Activated B cell treated with CpG ODN at 0.5 μM for 24 hours (primary cell): ENCODE results near the gene SMU1. TPM values are rescaled to one million over a fixed set of nuclear protein-coding genes. Genes with fewer than 3 reads are reported as not detected.

Source experiments
- ATAC-seq: fragments of 200-7000 bp; cut with Tn5 transposase; one replicate; pipeline ENCODE4 v1.10.0; 2021; ENCODE audit warnings: low read depth, mild to moderate bottlenecking, moderate library complexity
- CTCF ChIA-PET: fragments of 350-600 bp; sonication (Branson Sonifier 250); formaldehyde crosslinking; loops from one replicate; lab custom pipeline; 2021; ENCODE audit warnings: antibody characterized with exemption; lab: Charles Lee
- POLR2A ChIA-PET: fragments of 350-600 bp; sonication (Branson Sonifier 250); formaldehyde crosslinking; loops from one replicate; lab custom pipeline; 2021; ENCODE audit warnings: antibody characterized with exemption; lab: Charles Lee
- DNase-seq: peaks from one replicate; pipeline ENCODE4 v3.0.0; 2022
- H3K27ac Mint-ChIP-seq: one replicate; pipeline ENCODE4 v1.8.0; 2020; ENCODE audit warnings: mixed read lengths
- H3K27me3 Mint-ChIP-seq: one replicate; pipeline ENCODE4 v1.8.0; 2021; ENCODE audit warnings: mixed read lengths
- H3K36me3 Mint-ChIP-seq: one replicate; pipeline ENCODE4 v1.8.0; 2021; ENCODE audit warnings: low read depth, mixed read lengths
- H3K4me1 Mint-ChIP-seq: one replicate; pipeline ENCODE4 v1.8.0; 2021; ENCODE audit warnings: mixed read lengths
- H3K4me3 Mint-ChIP-seq: one replicate; pipeline ENCODE4 v1.8.0; 2020; ENCODE audit warnings: mild to moderate bottlenecking, mixed read lengths
- H3K9me3 Mint-ChIP-seq: one replicate; pipeline ENCODE4 v1.8.0; 2020; ENCODE audit warnings: mixed read lengths
- intact Hi-C: fragments of 100-400 bp; cut with micrococcal nuclease; formaldehyde crosslinking; loops from one replicate; pipeline ENCODE4 v1.15.1; 2024
- total RNA-seq: library from RNA; stranded (reverse); gene quantifications from 2 replicates; pipeline ENCODE4 v1.2.3, GENCODE V29; 2022
- TF ChIP-seq, protein P1 (sequence below): fragments of 200-600 bp; IDR thresholded peaks from one replicate; pipeline ENCODE4 v1.8.0; 2022; ENCODE audit warnings: antibody characterized with exemption, mild to moderate bottlenecking

Gene SMU1
- total RNA-seq, 1 donor from 2014 or later, result 28.1 TPM

GRCh38 chr9:33106827-33107621 lies 30.6 kb upstream of the SMU1 start:
- Mint-ChIP-seq H3K4me3 (no peak overlapping the region), H3K27me3 (no peaks in the 10 kb centered on the region), H3K27ac (peak overlapping the region; percentile 59), H3K9me3 (no peaks in the 10 kb centered on the region), H3K4me1 (peaks cover 46% of the 10 kb centered on the region), H3K36me3 (peaks cover 29% of the 10 kb centered on the region)
- DNase-seq (no peak), ATAC-seq (peak; percentile 27)
- CTCF ChIA-PET, result interaction anchor here (1.0 kb wide), 1 partner anchor 25 kb away, joined by 3 read pairs; no protein-coding TSS in a partner anchor
- POLR2A ChIA-PET, result interaction anchor here (1.0 kb wide), 2 partner anchors 19 to 23 kb away, joined by 3 read pairs; no protein-coding TSS in a partner anchor
- TF ChIP-seq, protein P1, sequence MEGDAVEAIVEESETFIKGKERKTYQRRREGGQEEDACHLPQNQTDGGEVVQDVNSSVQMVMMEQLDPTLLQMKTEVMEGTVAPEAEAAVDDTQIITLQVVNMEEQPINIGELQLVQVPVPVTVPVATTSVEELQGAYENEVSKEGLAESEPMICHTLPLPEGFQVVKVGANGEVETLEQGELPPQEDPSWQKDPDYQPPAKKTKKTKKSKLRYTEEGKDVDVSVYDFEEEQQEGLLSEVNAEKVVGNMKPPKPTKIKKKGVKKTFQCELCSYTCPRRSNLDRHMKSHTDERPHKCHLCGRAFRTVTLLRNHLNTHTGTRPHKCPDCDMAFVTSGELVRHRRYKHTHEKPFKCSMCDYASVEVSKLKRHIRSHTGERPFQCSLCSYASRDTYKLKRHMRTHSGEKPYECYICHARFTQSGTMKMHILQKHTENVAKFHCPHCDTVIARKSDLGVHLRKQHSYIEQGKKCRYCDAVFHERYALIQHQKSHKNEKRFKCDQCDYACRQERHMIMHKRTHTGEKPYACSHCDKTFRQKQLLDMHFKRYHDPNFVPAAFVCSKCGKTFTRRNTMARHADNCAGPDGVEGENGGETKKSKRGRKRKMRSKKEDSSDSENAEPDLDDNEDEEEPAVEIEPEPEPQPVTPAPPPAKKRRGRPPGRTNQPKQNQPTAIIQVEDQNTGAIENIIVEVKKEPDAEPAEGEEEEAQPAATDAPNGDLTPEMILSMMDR, result no peak
- intact Hi-C loops, result no loop called here

DNA sequence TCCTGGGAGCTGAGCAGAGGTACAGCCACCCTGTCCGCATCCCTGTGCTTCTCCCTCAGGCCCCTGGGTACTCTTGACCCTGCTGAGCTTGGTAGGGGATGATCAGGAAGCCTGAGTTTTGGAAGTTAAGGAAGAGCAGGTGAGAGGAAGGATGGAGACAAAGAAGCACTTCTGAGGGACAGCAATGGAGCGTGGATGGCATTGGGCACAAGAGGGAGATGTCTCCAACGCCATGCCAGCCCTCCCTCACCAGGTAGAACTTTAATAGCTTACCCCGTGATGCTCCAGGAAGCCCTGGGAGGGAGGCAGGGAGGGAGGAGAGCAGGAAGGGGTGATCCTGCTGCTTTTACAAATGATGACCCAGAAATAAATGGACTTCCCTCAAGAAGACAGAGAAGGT lies 29.9 kb upstream of the SMU1 start:
- TF ChIP-seq, protein P1, result no peak
- DNase-seq (no peak), ATAC-seq (no peak)
- H3K36me3 Mint-ChIP-seq, result peaks cover 23% of the 10 kb centered on the region
- ChIA-PET CTCF (interaction anchor here (1.0 kb wide), 1 partner anchor 24 kb away, joined by 3 read pairs; no protein-coding TSS in a partner anchor), POLR2A (interaction anchor here (0.8 kb wide), 1 partner anchor 16 kb away, joined by 3 read pairs; no protein-coding TSS in a partner anchor)
- no peaks in the 10 kb centered on the region for H3K27me3 Mint-ChIP-seq
- no peaks in the 10 kb centered on the region for H3K9me3 Mint-ChIP-seq
- intact Hi-C loops, result no loop called here
- no peak overlapping the region for H3K27ac Mint-ChIP-seq
- H3K4me1 Mint-ChIP-seq, result peaks cover 42% of the 10 kb centered on the region
- no peak overlapping the region for H3K4me3 Mint-ChIP-seq

- POLR2A ChIA-PET, result interaction anchor here (0.8 kb wide), 1 partner anchor 17 kb away, joined by 3 read pairs; no protein-coding TSS in a partner anchor
Measured at GRCh38 chr9:33105959-33106358, 29.5 kb upstream of the SMU1 start.

GRCh38 chr9:33105504-33105903 lies 29.0 kb upstream of the SMU1 start:
- Mint-ChIP-seq H3K27ac (no peak overlapping the region), H3K36me3 (peaks cover 14% of the 10 kb centered on the region), H3K9me3 (no peaks in the 10 kb centered on the region), H3K27me3 (no peaks in the 10 kb centered on the region), H3K4me3 (no peak overlapping the region), H3K4me1 (peaks cover 37% of the 10 kb centered on the region)
- intact Hi-C loops, result no loop called here
- POLR2A ChIA-PET, result interaction anchor here (0.8 kb wide), 1 partner anchor 17 kb away, joined by 3 read pairs; no protein-coding TSS in a partner anchor
- TF ChIP-seq, protein P1, result no peak
- CTCF ChIA-PET, result no interaction called here
- ATAC-seq, result no peak
- DNase-seq, result no peak

More at GRCh38 chr9:33105959-33106358, 29.5 kb upstream of the SMU1 start:
- Mint-ChIP-seq H3K36me3 (peaks cover 19% of the 10 kb centered on the region), H3K9me3 (no peaks in the 10 kb centered on the region), H3K4me3 (no peak overlapping the region), H3K27me3 (no peaks in the 10 kb centered on the region), H3K4me1 (peaks cover 41% of the 10 kb centered on the region), H3K27ac (no peak overlapping the region)
- TF ChIP-seq, protein P1, result no peak
- intact Hi-C loops, result no loop called here
- no peak for DNase-seq
- ATAC-seq, result no peak
- CTCF ChIA-PET, result interaction anchor here (1.0 kb wide), 1 partner anchor 24 kb away, joined by 3 read pairs; no protein-coding TSS in a partner anchor

GRCh38 chr9:33104401-33104800 lies 27.9 kb upstream of the SMU1 start:
- intact Hi-C loops, result no loop called here
- H3K27me3 Mint-ChIP-seq, result no peaks in the 10 kb centered on the region

More at GRCh38 chr9:33104401-33104800, 27.9 kb upstream of the SMU1 start:
- ChIA-PET POLR2A (interaction anchor here (1.2 kb wide), 1 partner anchor 66 kb away, joined by 4 read pairs; no protein-coding TSS in a partner anchor), CTCF (interaction anchor here (1.0 to 1.3 kb wide), 2 partner anchors 66 to 123 kb away, joined by 3 to 5 read pairs; no protein-coding TSS in a partner anchor)
- Mint-ChIP-seq H3K9me3 (no peaks in the 10 kb centered on the region), H3K36me3 (peaks cover 5% of the 10 kb centered on the region), H3K27ac (peak overlapping the region; percentile 26), H3K4me3 (no peak overlapping the region), H3K4me1 (peaks cover 28% of the 10 kb centered on the region)
- no peak for ATAC-seq
- TF ChIP-seq, protein P1, result no peak
- no peak for DNase-seq
